PFSK-1 (cell line): ENCODE measurements around the gene SLC2A1.

Experiments used
- FOXP2 ChIP-seq: optimal IDR thresholded peaks from 2 replicates; pipeline ENCODE3; 2011; ENCODE audit warnings: borderline replicate concordance, control low read depth, inconsistent platforms; ENCODE audit not compliant: insufficient read depth; ENCODE audit errors: extremely low read length, extremely low read depth
- POLR2AphosphoS5 ChIP-seq: IDR thresholded peaks from 2 replicates; pipeline ENCODE4 v1.6.1; 2012; ENCODE audit warnings: low read depth, mild to moderate bottlenecking, control low read depth, low read length, moderate library complexity
- SIN3A ChIP-seq: IDR thresholded peaks from 2 replicates; pipeline ENCODE4 v1.6.1; 2012; ENCODE audit warnings: mild to moderate bottlenecking, low read length, moderate library complexity, borderline replicate concordance; ENCODE audit not compliant: insufficient read depth
- TAF1 ChIP-seq: IDR thresholded peaks from 2 replicates; pipeline ENCODE4 v1.6.1; 2012; ENCODE audit warnings: low read length, control low read depth, borderline replicate concordance; ENCODE audit not compliant: insufficient read depth
- TF ChIP-seq, protein P1 (sequence below), 2 experiments: IDR thresholded peaks; 2 replicates each; pipeline versions ENCODE4 v1.6.1 to v1.8.0; 2011 to 2012; ENCODE audit warnings: low read depth in 2 of 2, low read length in 2 of 2, control low read depth in 1 of 2, inconsistent platforms in 1 of 2, mild to moderate bottlenecking in 1 of 2, moderate library complexity in 1 of 2; ENCODE audit not compliant: insufficient read depth in 1 of 2

Gene SLC2A1

DNA sequence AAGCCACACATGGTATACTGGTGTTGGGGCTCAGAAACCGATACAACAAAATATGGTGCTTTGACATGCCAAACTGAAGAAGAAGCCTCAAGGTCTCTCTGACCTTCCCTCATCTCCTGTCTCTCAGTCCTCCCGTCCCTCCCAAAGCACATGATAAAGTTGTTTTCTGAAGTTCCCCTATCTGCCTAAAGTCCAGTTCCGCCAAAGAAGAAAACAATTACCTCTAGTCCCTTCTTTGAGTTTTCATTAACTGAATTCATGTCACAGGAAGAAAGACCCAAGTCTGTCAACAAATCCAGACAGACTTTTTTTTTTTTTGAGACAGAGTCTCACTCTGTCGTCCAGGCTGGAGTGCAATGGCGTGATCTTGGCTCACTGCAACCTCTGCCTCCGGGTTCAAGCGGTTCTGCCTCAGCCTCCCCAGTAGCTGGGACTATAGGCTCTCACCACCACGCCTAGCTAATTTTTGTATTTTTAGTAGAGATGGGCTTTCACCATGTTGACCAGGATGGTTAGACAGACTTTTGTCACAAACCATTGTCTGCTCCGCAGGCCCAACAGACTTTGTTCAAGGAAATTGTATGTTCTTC, 32.2 kb upstream of the SLC2A1 start:
- TF ChIP-seq, protein P1, sequence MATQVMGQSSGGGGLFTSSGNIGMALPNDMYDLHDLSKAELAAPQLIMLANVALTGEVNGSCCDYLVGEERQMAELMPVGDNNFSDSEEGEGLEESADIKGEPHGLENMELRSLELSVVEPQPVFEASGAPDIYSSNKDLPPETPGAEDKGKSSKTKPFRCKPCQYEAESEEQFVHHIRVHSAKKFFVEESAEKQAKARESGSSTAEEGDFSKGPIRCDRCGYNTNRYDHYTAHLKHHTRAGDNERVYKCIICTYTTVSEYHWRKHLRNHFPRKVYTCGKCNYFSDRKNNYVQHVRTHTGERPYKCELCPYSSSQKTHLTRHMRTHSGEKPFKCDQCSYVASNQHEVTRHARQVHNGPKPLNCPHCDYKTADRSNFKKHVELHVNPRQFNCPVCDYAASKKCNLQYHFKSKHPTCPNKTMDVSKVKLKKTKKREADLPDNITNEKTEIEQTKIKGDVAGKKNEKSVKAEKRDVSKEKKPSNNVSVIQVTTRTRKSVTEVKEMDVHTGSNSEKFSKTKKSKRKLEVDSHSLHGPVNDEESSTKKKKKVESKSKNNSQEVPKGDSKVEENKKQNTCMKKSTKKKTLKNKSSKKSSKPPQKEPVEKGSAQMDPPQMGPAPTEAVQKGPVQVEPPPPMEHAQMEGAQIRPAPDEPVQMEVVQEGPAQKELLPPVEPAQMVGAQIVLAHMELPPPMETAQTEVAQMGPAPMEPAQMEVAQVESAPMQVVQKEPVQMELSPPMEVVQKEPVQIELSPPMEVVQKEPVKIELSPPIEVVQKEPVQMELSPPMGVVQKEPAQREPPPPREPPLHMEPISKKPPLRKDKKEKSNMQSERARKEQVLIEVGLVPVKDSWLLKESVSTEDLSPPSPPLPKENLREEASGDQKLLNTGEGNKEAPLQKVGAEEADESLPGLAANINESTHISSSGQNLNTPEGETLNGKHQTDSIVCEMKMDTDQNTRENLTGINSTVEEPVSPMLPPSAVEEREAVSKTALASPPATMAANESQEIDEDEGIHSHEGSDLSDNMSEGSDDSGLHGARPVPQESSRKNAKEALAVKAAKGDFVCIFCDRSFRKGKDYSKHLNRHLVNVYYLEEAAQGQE (IDR thresholded peaks at IDR 0.05; ENCODE audit: insufficient read depth in 1 of 2, low read depth in 2 of 2, low read length in 2 of 2), result no peak
- TF ChIP-seq POLR2AphosphoS5 (no peak), FOXP2 (no peak), TAF1 (no peak), SIN3A (no peak)

GRCh38 chr1:42983693-42984092, 25.0 kb upstream of the SLC2A1 start:
- no peak for TF ChIP-seq SIN3A
- TF ChIP-seq TAF1, result no peak
- no peak for TF ChIP-seq POLR2AphosphoS5
- TF ChIP-seq FOXP2, result no peak
- TF ChIP-seq, protein P1 (IDR thresholded peaks at IDR 0.05; ENCODE audit: insufficient read depth in 1 of 2, low read depth in 2 of 2, low read length in 2 of 2), result no peak

DNA sequence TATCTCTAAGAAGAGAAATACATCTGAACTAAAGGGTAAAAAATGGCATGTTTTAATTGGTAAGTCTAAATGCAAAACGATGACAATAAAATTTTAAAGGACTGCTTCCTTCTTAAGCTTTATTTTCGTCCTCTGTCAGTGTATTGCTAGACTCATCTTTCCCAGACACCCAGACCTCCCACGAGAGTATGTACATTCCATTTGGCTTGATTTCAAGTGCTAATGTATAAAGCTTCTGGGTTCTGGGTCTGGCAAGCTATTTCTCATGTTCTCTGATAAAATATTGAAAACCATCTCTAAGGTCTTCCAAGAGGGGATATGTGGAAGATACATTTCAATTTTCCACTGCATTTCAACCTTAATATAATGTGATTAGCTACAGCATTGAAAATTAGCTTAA, 24.6 kb upstream of the SLC2A1 start:
- TF ChIP-seq SIN3A (no peak), FOXP2 (no peak)

GRCh38 chr1:42982641-42983040, 24.0 kb upstream of the SLC2A1 start:
- TF ChIP-seq SIN3A (no peak), TAF1 (no peak), POLR2AphosphoS5 (no peak), FOXP2 (no peak)
- TF ChIP-seq, protein P1 (IDR thresholded peaks at IDR 0.05; ENCODE audit: insufficient read depth in 1 of 2, low read depth in 2 of 2, low read length in 2 of 2), result no peak

DNA sequence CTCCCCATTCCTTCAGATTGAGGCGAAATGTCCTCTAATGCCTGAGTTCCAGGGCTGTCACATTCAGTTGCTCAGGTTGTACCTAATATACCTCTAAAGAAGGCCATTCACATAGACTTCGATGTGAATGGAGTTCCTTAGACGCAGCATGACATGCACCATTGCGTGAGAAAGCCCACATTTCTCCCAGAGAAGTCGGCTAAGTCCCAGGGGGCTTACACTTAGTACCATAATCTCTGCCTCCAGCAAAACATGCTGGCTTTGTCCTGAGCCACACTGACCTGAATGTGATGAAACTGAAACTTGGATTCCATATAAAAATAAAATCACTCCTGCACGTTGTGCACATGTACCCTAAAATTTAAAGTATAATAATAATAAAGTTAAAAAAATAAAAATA, 23.2 kb upstream of the SLC2A1 start:
- TF ChIP-seq SIN3A (no peak), POLR2AphosphoS5 (no peak), TAF1 (no peak), FOXP2 (no peak)
- TF ChIP-seq, protein P1 (IDR thresholded peaks at IDR 0.05; ENCODE audit: insufficient read depth in 1 of 2, low read depth in 2 of 2, low read length in 2 of 2), result no peak
